Sigmoid colon (tissue), 7 donors: ENCODE results near the gene RASAL1. TPM values are rescaled to one million over a fixed set of nuclear protein-coding genes. Genes with fewer than 3 reads are reported as not detected.

Experiments
- DNase-seq: peaks from one replicate; pipeline ENCODE4 v3.0.0-alpha.2; 2019
- H3K27ac ChIP-seq, 4 donors: fragments of 200-600 bp; sonication (generic); one replicate each; pipeline ENCODE4 v1.5.1; 2016 to 2019; ENCODE audit warnings: mild to moderate bottlenecking in 1 of 4
- H3K27me3 ChIP-seq, 3 donors: fragments of 200-600 bp; sonication (generic); one replicate each; pipeline ENCODE4 v1.5.1; 2019; ENCODE audit warnings: mild to moderate bottlenecking in 1 of 3
- H3K36me3 ChIP-seq, 4 donors: fragments of 200-600 bp; sonication (generic); one replicate each; pipeline ENCODE4 v1.5.1; 2016 to 2019
- H3K4me1 ChIP-seq, 4 donors: fragments of 200-600 bp; sonication (generic); one replicate each; pipeline ENCODE4 v1.5.1; 2017 to 2019
- H3K4me3 ChIP-seq, 4 donors: fragments of 200-600 bp; sonication (generic); one replicate each; pipeline ENCODE4 v1.5.1; 2017 to 2019; ENCODE audit warnings: mild to moderate bottlenecking in 2 of 4, moderate library complexity in 1 of 4
- H3K9me3 ChIP-seq, 4 donors: fragments of 200-600 bp in 3 of 4; sonication (generic) in 3 of 4; one replicate each; pipeline versions ENCODE4 v1.5.1 to v1.6.1; 2013 to 2019
- CTCF ChIP-seq, 4 experiments: fragments of 450-650 bp in 3 of 4; fragments of 200-600 bp in 1 of 4; IDR thresholded peaks; one replicate each; pipeline ENCODE4 v1.5.1; 2016 to 2019; ENCODE audit warnings: antibody characterized with exemption in 4 of 4, mild to moderate bottlenecking in 3 of 4, moderate library complexity in 2 of 4
- EP300 ChIP-seq, 4 donors: sonication (generic); formaldehyde crosslinking; IDR thresholded peaks; one replicate each; pipeline ENCODE4 v1.6.1; 2017; ENCODE audit warnings: antibody characterized with exemption in 4 of 4
- POLR2A ChIP-seq, 2 donors: fragments of 450-650 bp; IDR thresholded peaks; one replicate each; pipeline ENCODE4 v1.6.1; 2016; ENCODE audit warnings: antibody characterized with exemption in 2 of 2, mild to moderate bottlenecking in 2 of 2, moderate library complexity in 2 of 2
- POLR2AphosphoS5 ChIP-seq, 4 donors: sonication (generic); formaldehyde crosslinking; IDR thresholded peaks; one replicate each; pipeline ENCODE4 v1.6.1; 2017; ENCODE audit warnings: antibody characterized with exemption in 4 of 4
- WGBS, 2 donors: extraction: QIAGEN DNeasy Blood & Tissue Kit; methylation state at CpG; one replicate each; pipeline ENCODE4 v1.1.7; 2013; 5-methylcytosine and 5-hydroxymethylcytosine counted together
- intact Hi-C: fragments of 100-400 bp; cut with DNase I; formaldehyde crosslinking; loops from one replicate; pipeline ENCODE4 v1.15.1; 2023
- polyA plus RNA-seq, 3 donors: library from polyadenylated mRNA; stranded (reverse); fragments of 200-250 nt; gene quantifications; one replicate each; pipeline ENCODE4 v1.2.3, GENCODE V29; 2013
- total RNA-seq, 4 donors: library from RNA; depleted of rRNA; stranded (reverse); fragments of >200 nt; gene quantifications; one replicate each; pipeline ENCODE4 v1.1.0, GENCODE V29; 2016
- donor health status: healthy with polysubstance abuse.
- donor health status: Bipolar disorder and iron deficiency.
- donor health status: healthy.

Gene RASAL1
- total and polyA plus RNA-seq, 7 donors: under 0.01 to 10.5 (median 3.0) TPM; not detected in 2

GRCh38 chr12:113101751-113102150 is 33.8 kb downstream of the RASAL1 start:
- Histone ChIP-seq H3K4me1 (peaks cover 0 to 5% (median 2%) of the 10 kb centered on the region in 4 donors), H3K36me3 (no peaks in the 10 kb centered on the region), H3K27me3 (peaks cover 8 to 48% (median 27%) of the 10 kb centered on the region in 3 donors), H3K4me3 (no peak overlapping the region), H3K27ac (no peak overlapping the region), H3K9me3 (no peaks in the 10 kb centered on the region)
- TF ChIP-seq EP300 (IDR thresholded peaks at IDR 0.05): no peak
- no peak for TF ChIP-seq CTCF (IDR thresholded peaks at IDR 0.05)
- TF ChIP-seq POLR2AphosphoS5 (IDR thresholded peaks at IDR 0.05): no peak
- no peak for TF ChIP-seq POLR2A (IDR thresholded peaks at IDR 0.05)
- no peak for DNase-seq
- intact Hi-C loops: no loop called here
- 80 to 89% methylated on average over 10 of the region's 10 CpGs for WGBS, 2 donors

GRCh38 chr12:113099764-113100163 is 35.8 kb downstream of the RASAL1 start:
- Histone ChIP-seq H3K4me1 (peaks cover 0 to 5% (median 2%) of the 10 kb centered on the region in 4 donors), H3K36me3 (no peaks in the 10 kb centered on the region), H3K9me3 (no peaks in the 10 kb centered on the region), H3K27ac (no peak overlapping the region), H3K4me3 (no peak overlapping the region), H3K27me3 (peaks cover 8 to 48% (median 27%) of the 10 kb centered on the region in 3 donors)
- TF ChIP-seq POLR2AphosphoS5 (IDR thresholded peaks at IDR 0.05) (no peak), EP300 (IDR thresholded peaks at IDR 0.05) (no peak), POLR2A (IDR thresholded peaks at IDR 0.05) (no peak)
- WGBS, 2 donors: 85 to 92% methylated on average over 12 of the region's 12 CpGs
- intact Hi-C loops: no loop called here
- no peak for DNase-seq

GRCh38 chr12:113099364-113099763 is 36.2 kb downstream of the RASAL1 start:
- TF ChIP-seq POLR2AphosphoS5 (IDR thresholded peaks at IDR 0.05) (no peak), EP300 (IDR thresholded peaks at IDR 0.05) (no peak), CTCF (IDR thresholded peaks at IDR 0.05) (no peak), POLR2A (IDR thresholded peaks at IDR 0.05) (no peak)
- intact Hi-C loops: no loop called here
- no peaks in the 10 kb centered on the region for H3K36me3 ChIP-seq
- H3K27ac ChIP-seq: no peak overlapping the region
- no peak for DNase-seq
- H3K4me3 ChIP-seq: no peak overlapping the region
- no peaks in the 10 kb centered on the region for H3K9me3 ChIP-seq
- H3K27me3 ChIP-seq: peaks cover 8 to 46% (median 27%) of the 10 kb centered on the region in 3 donors
- H3K4me1 ChIP-seq: peaks cover 0 to 5% (median 2%) of the 10 kb centered on the region in 4 donors

GRCh38 chr12:113098441-113099028 is 37.0 kb downstream of the RASAL1 start:
- Histone ChIP-seq H3K4me1 (peaks cover 0 to 5% (median 0%) of the 10 kb centered on the region in 4 donors), H3K9me3 (no peaks in the 10 kb centered on the region), H3K27me3 (peaks cover 2 to 43% (median 26%) of the 10 kb centered on the region in 3 donors), H3K27ac (no peak overlapping the region), H3K4me3 (no peak overlapping the region), H3K36me3 (no peaks in the 10 kb centered on the region)
- 31% methylated on average over 15 of the region's 15 CpGs for WGBS, 2 donors
- intact Hi-C loops: no loop called here
- DNase-seq: peak; percentile 86
- peak in 3 of 4 experiments; percentile 45 to 56 (median 51) for TF ChIP-seq CTCF (IDR thresholded peaks at IDR 0.05)
- TF ChIP-seq POLR2A (IDR thresholded peaks at IDR 0.05): no peak

- 58 to 66% methylated on average over 14 of the region's 14 CpGs for WGBS, 2 donors
- peaks cover 6 to 46% (median 29%) of the 10 kb centered on the region in 3 donors for H3K27me3 ChIP-seq
- H3K4me3 ChIP-seq: no peak overlapping the region
- intact Hi-C loops: no loop called here
- H3K27ac ChIP-seq: no peak overlapping the region
- H3K9me3 ChIP-seq: no peaks in the 10 kb centered on the region
- no peak for DNase-seq
- TF ChIP-seq EP300 (IDR thresholded peaks at IDR 0.05) (no peak), POLR2AphosphoS5 (IDR thresholded peaks at IDR 0.05) (no peak), POLR2A (IDR thresholded peaks at IDR 0.05) (no peak), CTCF (IDR thresholded peaks at IDR 0.05) (no peak)
- no peaks in the 10 kb centered on the region for H3K36me3 ChIP-seq
- peaks cover 0 to 12% (median 2%) of the 10 kb centered on the region in 4 donors for H3K4me1 ChIP-seq
Observed at GRCh38 chr12:113097716-113098440, 37.7 kb downstream of the RASAL1 start.
